ENCODE data around the gene NTRK2. TPM values are rescaled to one million over a fixed set of nuclear protein-coding genes. Genes with fewer than 3 reads are reported as not detected.

NTRK2 gene
- total and polyA plus RNA-seq, 3 donors from 2014 or later: 5.3 to 10.8 (median 5.6) TPM

GRCh38 chr9:84708400-84708799 is 38.9 kb downstream of the NTRK2 start:
- intact Hi-C loops (cut with DNase I; ENCODE audit: low total_unique reads): no loop called here
- no peaks in the 10 kb centered on the region for H3K27me3 ChIP-seq
- WGBS, 2 donors: 80 to 89% methylated on average over 1 of the region's 1 CpG
- H3K9me3 ChIP-seq: no peaks in the 10 kb centered on the region
- TF ChIP-seq POLR2A (IDR thresholded peaks at IDR 0.05) (no peak), CTCF (IDR thresholded peaks at IDR 0.05) (no peak)
- H3K4me1 ChIP-seq: peaks cover 4% of the 10 kb centered on the region
- no peak overlapping the region for H3K4me3 ChIP-seq
- no peaks in the 10 kb centered on the region for H3K36me3 ChIP-seq (ENCODE audit: low read depth, missing control alignments)
- no peak overlapping the region for H3K27ac ChIP-seq
- DNase-seq: no peak

- intact Hi-C loops (cut with DNase I; ENCODE audit: low total_unique reads): no loop called here
- no peak for TF ChIP-seq CTCF (IDR thresholded peaks at IDR 0.05)
- TF ChIP-seq POLR2A (IDR thresholded peaks at IDR 0.05): no peak
- WGBS, 2 donors: 53 to 54% methylated on average over 1 of the region's 1 CpG
- no peaks in the 10 kb centered on the region for H3K27me3 ChIP-seq
- H3K36me3 ChIP-seq (ENCODE audit: low read depth, missing control alignments): no peaks in the 10 kb centered on the region
- no peaks in the 10 kb centered on the region for H3K9me3 ChIP-seq
- H3K4me1 ChIP-seq: peaks cover 4% of the 10 kb centered on the region
- H3K4me3 ChIP-seq: no peak overlapping the region
- H3K27ac ChIP-seq: no peak overlapping the region
- DNase-seq: no peak
Observed at GRCh38 chr9:84709056-84709455, 39.5 kb downstream of the NTRK2 start.

GRCh38 chr9:84710701-84711397 is 41.3 kb downstream of the NTRK2 start:
- WGBS, 2 donors: 89 to 94% methylated on average over 4 of the region's 4 CpGs
- no peaks in the 10 kb centered on the region for H3K27me3 ChIP-seq
- H3K9me3 ChIP-seq: no peaks in the 10 kb centered on the region
- intact Hi-C loops (cut with DNase I; ENCODE audit: low total_unique reads): no loop called here
- H3K27ac ChIP-seq: no peak overlapping the region
- no peaks in the 10 kb centered on the region for H3K4me1 ChIP-seq
- H3K36me3 ChIP-seq (ENCODE audit: low read depth, missing control alignments): no peaks in the 10 kb centered on the region
- no peak for TF ChIP-seq POLR2A (IDR thresholded peaks at IDR 0.05)
- TF ChIP-seq CTCF (IDR thresholded peaks at IDR 0.05): no peak
- H3K4me3 ChIP-seq: no peak overlapping the region
- DNase-seq: no peak

- WGBS, 2 donors: 86 to 92% methylated on average over 7 of the region's 7 CpGs
- no peaks in the 10 kb centered on the region for H3K9me3 ChIP-seq
- H3K27me3 ChIP-seq: no peaks in the 10 kb centered on the region
- no peak overlapping the region for H3K27ac ChIP-seq
- H3K36me3 ChIP-seq (ENCODE audit: low read depth, missing control alignments): no peaks in the 10 kb centered on the region
- no peak for TF ChIP-seq POLR2A (IDR thresholded peaks at IDR 0.05)
- TF ChIP-seq CTCF (IDR thresholded peaks at IDR 0.05): no peak
- intact Hi-C loops (cut with DNase I; ENCODE audit: low total_unique reads): no loop called here
- H3K4me1 ChIP-seq: no peaks in the 10 kb centered on the region
- H3K4me3 ChIP-seq: no peak overlapping the region
- no peak for DNase-seq
Observed at GRCh38 chr9:84711398-84711777, 41.9 kb downstream of the NTRK2 start.

- DNase-seq: no peak
- H3K27me3 ChIP-seq: no peaks in the 10 kb centered on the region
- H3K4me1 ChIP-seq: no peaks in the 10 kb centered on the region
- 83 to 91% methylated on average over 6 of the region's 6 CpGs for WGBS, 2 donors
- H3K27ac ChIP-seq: no peak overlapping the region
- intact Hi-C loops (cut with DNase I; ENCODE audit: low total_unique reads): no loop called here
- H3K36me3 ChIP-seq (ENCODE audit: low read depth, missing control alignments): no peaks in the 10 kb centered on the region
- H3K4me3 ChIP-seq: no peak overlapping the region
- TF ChIP-seq CTCF (IDR thresholded peaks at IDR 0.05): no peak
- no peak for TF ChIP-seq POLR2A (IDR thresholded peaks at IDR 0.05)
- H3K9me3 ChIP-seq: no peaks in the 10 kb centered on the region
Observed at GRCh38 chr9:84711936-84712335, 42.4 kb downstream of the NTRK2 start.
